Measurements from ENCODE around the gene EFNA5.

- TF ChIP-seq CTCF (IDR thresholded peaks at IDR 0.05), result no peak
- no peak for TF ChIP-seq POLR2A (IDR thresholded peaks at IDR 0.05)
- TF ChIP-seq POLR2AphosphoS5 (IDR thresholded peaks at IDR 0.05; ENCODE audit: insufficient read depth in 1 of 2, low read depth in 1 of 2), result no peak
These were observed 137.8 kb downstream of the EFNA5 start for GRCh38 chr5:107532916-107533315.

Measured in vagina (tissue), 2 donors.